Nephron (organoid): ENCODE results near the gene RASGRP4.

Experiments
- H3K27ac Mint-ChIP-seq, 3 experiments: 2 replicates each; pipeline ENCODE4 v1.8.0; 2020; ENCODE audit warnings: mixed read lengths in 3 of 3, mild to moderate bottlenecking in 2 of 3, moderate library complexity in 1 of 3
- H3K27me3 Mint-ChIP-seq: 2 replicates; pipeline ENCODE4 v1.8.0; 2021; ENCODE audit warnings: low read depth, mild to moderate bottlenecking, moderate library complexity, mixed read lengths
- H3K36me3 Mint-ChIP-seq: 2 replicates; pipeline ENCODE4 v1.8.0; 2020; ENCODE audit warnings: low read depth, mixed read lengths
- H3K4me1 Mint-ChIP-seq: 2 replicates; pipeline ENCODE4 v1.8.0; 2020; ENCODE audit warnings: mixed read lengths
- H3K4me3 Mint-ChIP-seq, 3 experiments: 2 replicates each; pipeline ENCODE4 v1.8.0; 2020; ENCODE audit warnings: mild to moderate bottlenecking in 3 of 3, mixed read lengths in 3 of 3, moderate library complexity in 2 of 3
- H3K9me3 Mint-ChIP-seq: 2 replicates; pipeline ENCODE4 v1.8.0; 2020; ENCODE audit warnings: mixed read lengths
- CTCF ChIP-seq, 3 experiments: fragments of 200-600 bp; sonication (generic); IDR thresholded peaks; one replicate each; pipeline ENCODE4 v1.5.0; 2021; ENCODE audit warnings: antibody characterized with exemption in 3 of 3; ENCODE audit not compliant: unreplicated experiment in 3 of 3

Gene RASGRP4

GRCh38 chr19:38378866-38379265, 47.2 kb downstream of the RASGRP4 start:
- Mint-ChIP-seq H3K27me3 (no peaks in the 10 kb centered on the region), H3K9me3 (no peaks in the 10 kb centered on the region), H3K4me3 (peak overlapping the region in 1 of 3 experiments; percentile 30), H3K36me3 (peaks cover 45% of the 10 kb centered on the region), H3K27ac (no peak overlapping the region), H3K4me1 (peaks cover 23% of the 10 kb centered on the region)
- no peak for TF ChIP-seq CTCF (IDR thresholded peaks at IDR 0.05; ENCODE audit: unreplicated experiment in 3 of 3)

- peak overlapping the region in 1 of 3 experiments; percentile 84 for H3K27ac Mint-ChIP-seq
- no peaks in the 10 kb centered on the region for H3K9me3 Mint-ChIP-seq
- H3K4me1 Mint-ChIP-seq, result peaks cover 23% of the 10 kb centered on the region
- TF ChIP-seq CTCF (IDR thresholded peaks at IDR 0.05; ENCODE audit: unreplicated experiment in 3 of 3), result no peak
- H3K4me3 Mint-ChIP-seq, result peak overlapping the region; percentile 96 to 98 (median 97)
- H3K36me3 Mint-ChIP-seq, result peaks cover 34% of the 10 kb centered on the region
- no peaks in the 10 kb centered on the region for H3K27me3 Mint-ChIP-seq
These were observed 49.0 kb downstream of the RASGRP4 start for GRCh38 chr19:38377052-38377451.

- peaks cover 29% of the 10 kb centered on the region for H3K36me3 Mint-ChIP-seq
- H3K27me3 Mint-ChIP-seq, result no peaks in the 10 kb centered on the region
- H3K4me1 Mint-ChIP-seq, result peaks cover 23% of the 10 kb centered on the region
- peak overlapping the region; percentile 96 to 98 (median 97) for H3K4me3 Mint-ChIP-seq
- peak overlapping the region in 2 of 3 experiments; percentile 76 to 84 for H3K27ac Mint-ChIP-seq
- no peak for TF ChIP-seq CTCF (IDR thresholded peaks at IDR 0.05; ENCODE audit: unreplicated experiment in 3 of 3)
- no peaks in the 10 kb centered on the region for H3K9me3 Mint-ChIP-seq
These were observed 49.4 kb downstream of the RASGRP4 start for GRCh38 chr19:38376576-38376975.

- H3K36me3 Mint-ChIP-seq, result peaks cover 20% of the 10 kb centered on the region
- peak overlapping the region; percentile 84 to 96 (median 93) for H3K27ac Mint-ChIP-seq
- TF ChIP-seq CTCF (IDR thresholded peaks at IDR 0.05; ENCODE audit: unreplicated experiment in 3 of 3), result no peak
- H3K4me3 Mint-ChIP-seq, result peak overlapping the region; percentile 96 to 98 (median 97)
- no peaks in the 10 kb centered on the region for H3K9me3 Mint-ChIP-seq
- peaks cover 23% of the 10 kb centered on the region for H3K4me1 Mint-ChIP-seq
- H3K27me3 Mint-ChIP-seq, result no peaks in the 10 kb centered on the region
These were observed 50.3 kb downstream of the RASGRP4 start for GRCh38 chr19:38375748-38376147.

- H3K36me3 Mint-ChIP-seq, result peaks cover 18% of the 10 kb centered on the region
- H3K4me3 Mint-ChIP-seq, result peak overlapping the region; percentile 96 to 98 (median 97)
- H3K27ac Mint-ChIP-seq, result peak overlapping the region; percentile 84 to 96 (median 93)
- no peak for TF ChIP-seq CTCF (IDR thresholded peaks at IDR 0.05; ENCODE audit: unreplicated experiment in 3 of 3)
- H3K27me3 Mint-ChIP-seq, result no peaks in the 10 kb centered on the region
- H3K4me1 Mint-ChIP-seq, result peaks cover 23% of the 10 kb centered on the region
- H3K9me3 Mint-ChIP-seq, result no peaks in the 10 kb centered on the region
These were observed 50.9 kb downstream of the RASGRP4 start for GRCh38 chr19:38375098-38375493.

- Mint-ChIP-seq H3K4me1 (peaks cover 23% of the 10 kb centered on the region), H3K27me3 (no peaks in the 10 kb centered on the region), H3K27ac (peak within 1 kb of the TSS; percentile 84 to 96 (median 93)), H3K4me3 (peak within 1 kb of the TSS; percentile 96 to 98 (median 97)), H3K36me3 (peaks cover 16% of the 10 kb centered on the region), H3K9me3 (no peaks in the 10 kb centered on the region)
- TF ChIP-seq CTCF (IDR thresholded peaks at IDR 0.05; ENCODE audit: unreplicated experiment in 3 of 3), result no peak
These were observed 51.5 kb downstream of the RASGRP4 start, which contains the start of gene PSMD8 for GRCh38 chr19:38374332-38375097. Gene PSMD8 (plus strand): TSS chr19:38374571. CDS start chr19:38374602, 31 bp downstream.
